HepG2 (cell line): Measurements from ENCODE around the gene TMEM33. TPM values are rescaled to one million over a fixed set of nuclear protein-coding genes. Genes with fewer than 3 reads are reported as not detected.

Experiments
- CBX5 ChIP-seq: sonication (generic); formaldehyde crosslinking; IDR thresholded peaks from 2 replicates; pipeline ENCODE4 v1.4.0; 2020; ENCODE audit warnings: missing genetic modification reagents, borderline replicate concordance
- GMEB2 ChIP-seq: IDR thresholded peaks from 2 replicates; pipeline ENCODE4 v1.6.1; 2016; ENCODE audit warnings: missing biosample characterization, missing genetic modification reagents, low read depth
- HDAC1 ChIP-seq: sonication (generic); formaldehyde crosslinking; IDR thresholded peaks from 2 replicates; pipeline ENCODE4 v1.5.1; 2020; ENCODE audit warnings: mild to moderate bottlenecking, missing genetic modification reagents
- KAT8 ChIP-seq: IDR thresholded peaks from 2 replicates; pipeline ENCODE4 v1.6.1; 2016; ENCODE audit warnings: missing genetic modification reagents, missing compliant biosample characterization
- KMT2B ChIP-seq: IDR thresholded peaks from 2 replicates; pipeline ENCODE4 v1.6.1; 2016; ENCODE audit warnings: missing genetic modification reagents, missing compliant biosample characterization
- MAFK ChIP-seq, 2 experiments: IDR thresholded peaks in 1 of 2; conservative IDR thresholded peaks in 1 of 2; 2 replicates each; pipeline ENCODE4 v1.6.1; 2011; ENCODE audit warnings: improper control_type of control experiment in 2 of 2, low read length in 2 of 2
- SNAPC2 ChIP-seq: sonication (generic); formaldehyde crosslinking; IDR thresholded peaks from 2 replicates; pipeline ENCODE4 v1.8.1; 2022; ENCODE audit warnings: mild to moderate bottlenecking, missing genetic modification reagents
- THAP9 ChIP-seq: sonication (generic); formaldehyde crosslinking; IDR thresholded peaks from 2 replicates; pipeline ENCODE4; 2020; ENCODE audit warnings: missing genetic modification reagents, mild to moderate bottlenecking, borderline replicate concordance
- ZFP41 ChIP-seq: sonication (generic); formaldehyde crosslinking; IDR thresholded peaks from 2 replicates; pipeline ENCODE4 v1.4.0; 2020; ENCODE audit warnings: mild to moderate bottlenecking, missing genetic modification reagents, borderline replicate concordance
- ZNF224 ChIP-seq: sonication (generic); formaldehyde crosslinking; IDR thresholded peaks from 2 replicates; pipeline ENCODE4 v1.5.0; 2020; ENCODE audit warnings: mild to moderate bottlenecking, missing genetic modification reagents
- ZNF280B ChIP-seq: sonication (generic); formaldehyde crosslinking; IDR thresholded peaks from 2 replicates; pipeline ENCODE4 v1.5.0; 2020; ENCODE audit warnings: missing genetic modification reagents, mild to moderate bottlenecking, borderline replicate concordance
- ZNF331 ChIP-seq: sonication (generic); formaldehyde crosslinking; IDR thresholded peaks from 2 replicates; pipeline ENCODE4 v1.4.0; 2020; ENCODE audit warnings: missing genetic modification reagents
- ZNF556 ChIP-seq: sonication (generic); formaldehyde crosslinking; IDR thresholded peaks from 2 replicates; pipeline ENCODE4 v1.4.0; 2020; ENCODE audit warnings: mild to moderate bottlenecking, missing genetic modification reagents, borderline replicate concordance
- ZNF574 ChIP-seq: sonication (generic); formaldehyde crosslinking; IDR thresholded peaks from 2 replicates; pipeline ENCODE4 v1.4.0; 2020; ENCODE audit warnings: missing genetic modification reagents
- ZNF605 ChIP-seq: sonication (generic); formaldehyde crosslinking; IDR thresholded peaks from 2 replicates; pipeline ENCODE4 v1.8.0; 2022; ENCODE audit warnings: mild to moderate bottlenecking, missing genetic modification reagents
- polyA plus RNA-seq, 8 experiments: library from polyadenylated mRNA; depleted of rRNA in 3 of 8; stranded (reverse) in 7 of 8; unstranded in 1 of 8; fragments of >200 nt; fragmentation: Illumina TruSeq in 4 of 8; extraction: Trizol in 4 of 8; gene quantifications; 2 replicates each; pipeline versions ENCODE4 v1.2.1 to v1.2.3, GENCODE V29; 2011 to 2016; ENCODE audit warnings: low read depth in 4 of 8, missing spikeins in 1 of 8, mixed read lengths in 1 of 8; ENCODE audit not compliant: insufficient read depth in 1 of 8
- total RNA-seq, 5 experiments: library from RNA; depleted of rRNA; stranded (reverse); fragments of >200 nt; fragmentation: Illumina TruSeq; extraction: Trizol; gene quantifications; 2 replicates each; pipeline ENCODE4 v1.2.3, GENCODE V29; 2016; ENCODE audit warnings: low read depth in 1 of 5

Gene TMEM33
- total and polyA plus RNA-seq, 2 of the 13 experiments (the other 11 are each of a cell fraction or from before 2014, with no cell fraction given), result 36.1 to 66.6 TPM

- peak; percentile 13; the same call in 1 of the 2 replicates for TF ChIP-seq ZNF556
- no peak for TF ChIP-seq ZFP41 (CRISPR knock-in tag)
- TF ChIP-seq CBX5 (CRISPR knock-in tag), result peak; percentile 66; the same call in 1 of the 2 replicates
- TF ChIP-seq SNAPC2 (CRISPR knock-in tag), result no peak
- peak; percentile 77; the same call in 1 of the 2 replicates for TF ChIP-seq THAP9
- TF ChIP-seq GMEB2, result no peak
- peak; percentile 96 for TF ChIP-seq KMT2B (CRISPR knock-in tag)
- TF ChIP-seq ZNF280B, result peak; percentile 90; the same call in 1 of the 2 replicates
- TF ChIP-seq ZNF605 (CRISPR knock-in tag), result no peak; the same call in 1 of the 2 replicates
- TF ChIP-seq MAFK (conservative IDR thresholded peaks at IDR 0.05 in 1 of 2, IDR thresholded peaks at IDR 0.05 in 1 of 2; ENCODE audit: low read length in 2 of 2), result no peak
- TF ChIP-seq ZNF331 (CRISPR knock-in tag), result 0 out of 2 replicates have a peak, but pooled peaks have one; percentile 55
- TF ChIP-seq ZNF224, result no peak
- peak; percentile 88 for TF ChIP-seq ZNF574 (CRISPR knock-in tag)
- TF ChIP-seq KAT8, result peak; percentile 96
- TF ChIP-seq HDAC1 (CRISPR knock-in tag), result peak; percentile 85
Measured at GRCh38 chr4:41990365-41991111, 55.3 kb downstream of the TMEM33 start, which contains the start of gene SLC30A9 (continued).
